ENCODE results near the gene HOXC10. TPM values are rescaled to one million over a fixed set of nuclear protein-coding genes. Genes with fewer than 3 reads are reported as not detected.

The HOXC10 gene
- total and polyA plus RNA-seq, 10 of the 15 experiments (the other 5 are each of a cell fraction or from before 2014, with no cell fraction given) = 0.59 TPM; not detected in 9

DNA sequence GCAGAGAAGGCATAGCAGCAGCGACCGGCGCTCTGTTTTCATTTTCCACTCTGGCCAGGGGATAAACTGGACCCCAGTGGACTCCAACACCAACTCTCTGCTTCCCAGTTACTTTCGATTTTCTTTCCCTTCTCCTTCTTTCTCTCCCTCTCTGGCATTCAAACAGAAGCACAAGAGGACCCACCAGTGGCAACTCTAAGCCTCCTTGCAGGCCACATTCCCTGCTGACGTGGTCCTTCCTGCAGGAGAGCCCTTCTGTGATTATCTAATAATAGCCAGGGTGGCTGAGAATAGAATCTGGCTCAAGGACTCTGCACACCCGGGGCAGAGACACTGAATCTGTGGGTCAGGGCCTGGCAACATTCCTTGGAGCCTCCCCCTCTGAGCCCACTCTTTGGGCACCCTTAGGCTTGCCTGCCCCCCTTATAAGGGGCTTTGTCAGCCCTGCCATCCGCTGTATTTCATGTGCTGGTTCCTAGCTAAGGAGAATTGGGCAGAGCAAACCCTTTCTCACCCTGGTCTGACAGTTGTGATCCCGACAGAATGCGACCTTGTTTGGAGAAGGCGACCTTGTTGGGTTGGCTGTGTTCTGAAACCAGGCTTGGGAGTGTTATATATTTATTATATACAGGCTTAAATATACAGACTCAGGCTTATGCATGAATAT lies 35.1 kb downstream of the HOXC10 start:
- FAIRE-seq = no peak
- intact Hi-C loops (cut with micrococcal nuclease; ENCODE audit: unreplicated experiment) = no loop called here
- RAD21 ChIA-PET (ENCODE audit: unreplicated experiment) = no interaction called here

More for the DNA sequence above, 35.1 kb downstream of the HOXC10 start:
- in situ Hi-C loops (cut with MboI) = loop anchor here (10.0 kb wide), 2 partner anchors 175 to 345 kb away; partner anchors contain the start of gene GPR84
- H3K36me3 ChIP-seq (ENCODE audit: control insufficient read depth in 2 of 2, insufficient read depth in 2 of 2, low read length in 1 of 2) = no peaks in the 10 kb centered on the region
- TF ChIP-seq, protein P1, sequence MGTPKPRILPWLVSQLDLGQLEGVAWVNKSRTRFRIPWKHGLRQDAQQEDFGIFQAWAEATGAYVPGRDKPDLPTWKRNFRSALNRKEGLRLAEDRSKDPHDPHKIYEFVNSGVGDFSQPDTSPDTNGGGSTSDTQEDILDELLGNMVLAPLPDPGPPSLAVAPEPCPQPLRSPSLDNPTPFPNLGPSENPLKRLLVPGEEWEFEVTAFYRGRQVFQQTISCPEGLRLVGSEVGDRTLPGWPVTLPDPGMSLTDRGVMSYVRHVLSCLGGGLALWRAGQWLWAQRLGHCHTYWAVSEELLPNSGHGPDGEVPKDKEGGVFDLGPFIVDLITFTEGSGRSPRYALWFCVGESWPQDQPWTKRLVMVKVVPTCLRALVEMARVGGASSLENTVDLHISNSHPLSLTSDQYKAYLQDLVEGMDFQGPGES (IDR thresholded peaks at IDR 0.05) = no peak
- TF ChIP-seq TBL1XR1 (IDR thresholded peaks at IDR 0.05; ENCODE audit: low read depth, low read length) (no peak), ZNF274 (IDR thresholded peaks at IDR 0.05; ENCODE audit: insufficient read depth, insufficient read length) (no peak), MTA2 (IDR thresholded peaks at IDR 0.05; ENCODE audit: low read depth) (no peak), ESRRA (IDR thresholded peaks at IDR 0.05; ENCODE audit: low read length) (no peak), TAF1 (IDR thresholded peaks at IDR 0.05; ENCODE audit: borderline replicate concordance, low read depth, low read length) (no peak), BMI1 (IDR thresholded peaks at IDR 0.05; ENCODE audit: borderline replicate concordance) (no peak), HDAC2 (IDR thresholded peaks at IDR 0.05) (no peak), CBX5 (IDR thresholded peaks at IDR 0.05; ENCODE audit: low read depth) (no peak), EZH2 (IDR thresholded peaks at IDR 0.05; ENCODE audit: borderline replicate concordance, control insufficient read depth, low read depth, low read length) (no peak), ZNF24 (IDR thresholded peaks at IDR 0.05) (no peak), BRCA1 (IDR thresholded peaks at IDR 0.05; ENCODE audit: low read depth, low read length) (no peak), NRF1 (conservative IDR thresholded peaks at IDR 0.05; ENCODE audit: low read depth, low read length) (no peak), STAT1 (conservative IDR thresholded peaks at IDR 0.05) (no peak), GATAD2B (conservative IDR thresholded peaks at IDR 0.05; ENCODE audit: low read depth) (no peak), MYB (IDR thresholded peaks at IDR 0.05; ENCODE audit: borderline replicate concordance, low read depth, low read length) (no peak), DPF2 (IDR thresholded peaks at IDR 0.05) (no peak), BACH1 (IDR thresholded peaks at IDR 0.05; ENCODE audit: borderline replicate concordance) (no peak)
- peaks cover 21% of the 10 kb centered on the region for H3K4me1 ChIP-seq (ENCODE audit: control insufficient read depth, insufficient read depth, low read length)
- no peak overlapping the region for H3K27ac ChIP-seq (ENCODE audit: control insufficient read depth, insufficient read depth)
- WGBS (ENCODE audit: insufficient coverage, insufficient replicate concordance, low lambda C conversion rate, missing lambda C conversion rate) = 68% methylated on average over 10 of the region's 10 CpGs
- H3K9ac ChIP-seq (ENCODE audit: control insufficient read depth, insufficient read depth, low read length) = no peak overlapping the region
- H2AFZ ChIP-seq (ENCODE audit: control insufficient read depth, low read depth, low read length) = peak overlapping the region; percentile 19; the same call in 1 of the 2 replicates
- no peaks in the 10 kb centered on the region for H3K79me2 ChIP-seq (ENCODE audit: control insufficient read depth, insufficient read depth, low read length)
- DNase-seq (ENCODE audit: low read depth, low spot score) = no peak
- no peaks in the 10 kb centered on the region; the same call in 1 of the 2 replicates for H4K20me1 ChIP-seq (ENCODE audit: control insufficient read depth, insufficient read depth)
- ChIA-PET SMC1A (ENCODE audit: uncharacterized antibody, unreplicated experiment) (no interaction called here), CTCF (interaction anchor here (2.6 kb wide), 1 partner anchor 13 kb away, joined by 18 read pairs; no protein-coding TSS in a partner anchor), POLR2A (interaction anchor here (1.1 kb wide), 1 partner anchor 169 kb away, joined by 3 read pairs; the partner anchor contains the start of gene SMUG1)
- H3K27me3 ChIP-seq (replicated peaks in 1 of 2; ENCODE audit: control insufficient read depth in 2 of 2, insufficient read depth in 2 of 2, low read length in 1 of 2) = peaks cover 4 to 11% of the 10 kb centered on the region in 2 experiments
- no peak for ATAC-seq
- no peak overlapping the region for H3K4me3 ChIP-seq
- no peaks in the 10 kb centered on the region for H3K9me3 ChIP-seq (replicated peaks; ENCODE audit: control insufficient read depth, insufficient read depth, low read length)
- no peak overlapping the region for H3K4me2 ChIP-seq (ENCODE audit: control insufficient read depth, insufficient read depth)
- BruUV-seq (replicated peaks) = no TSS peak
